DMS53 (cell line): Measurements from ENCODE around the gene CLCA4.

Source experiments
- DNase-seq: peaks from one replicate; lab custom pipeline; 2025; lab: John Stamatoyannopoulos, UW

Gene CLCA4

DNA sequence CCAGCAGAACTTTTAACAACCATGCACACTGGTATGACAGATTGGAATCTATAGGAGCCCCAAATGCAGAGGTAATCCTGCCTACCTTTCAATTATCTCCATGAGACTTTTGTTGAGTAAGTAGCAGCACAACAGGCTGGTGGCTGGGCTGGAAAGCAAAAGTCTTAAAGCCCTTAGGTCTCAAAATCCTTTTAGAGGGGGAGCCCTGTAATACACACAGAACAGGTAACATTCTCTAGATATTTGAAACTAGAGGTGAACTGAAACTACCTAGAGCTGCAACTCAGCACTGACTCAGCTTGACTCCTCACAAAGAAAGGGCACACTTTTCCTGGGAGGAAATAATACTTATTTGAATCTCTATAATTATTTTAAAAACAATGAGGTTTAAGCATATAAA, 71.5 kb downstream of the CLCA4 start:
- DNase-seq: no peak

DNA sequence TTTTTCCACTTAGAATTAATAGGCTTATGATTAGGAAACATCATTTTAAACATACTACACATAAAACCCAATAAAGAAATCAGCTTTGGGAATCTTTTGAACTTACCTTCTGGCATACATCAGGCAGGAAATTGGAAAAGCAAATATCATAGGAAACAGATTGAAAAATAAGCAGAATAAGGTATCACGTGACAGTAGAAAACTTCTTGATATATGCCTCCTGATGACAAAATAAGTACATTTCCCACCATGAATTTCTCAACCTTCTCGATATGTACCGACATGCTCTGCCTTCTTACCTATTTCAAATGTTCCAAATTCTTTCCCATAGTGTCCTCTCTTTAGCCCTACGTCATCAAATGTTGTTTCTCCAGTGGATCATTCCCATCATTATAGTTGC, 72.4 kb downstream of the CLCA4 start:
- no peak for DNase-seq

- DNase-seq: peak; percentile 8
These were observed 74.4 kb downstream of the CLCA4 start for GRCh38 chr1:86621286-86621685.
